Stomach (tissue), 4 donors: ENCODE data around the gene FANK1.
"Not testable (repeated sequence)": the region's sequence is repeated elsewhere in the genome, so short reads cannot be mapped to it uniquely, and the experiment has no call there.

ENCODE experiments used
- CTCF ChIP-seq, 7 experiments: fragments of 450-650 bp in 4 of 7; fragments of 200-600 bp in 3 of 7; sonication (generic) in 3 of 7; IDR thresholded peaks; one replicate each; pipeline ENCODE4 v1.5.1; 2016 to 2019; ENCODE audit warnings: antibody characterized with exemption in 7 of 7, control low read depth in 2 of 7, mild to moderate bottlenecking in 1 of 7
- EP300 ChIP-seq: sonication (generic); formaldehyde crosslinking; IDR thresholded peaks from one replicate; pipeline ENCODE4 v1.6.1; 2017; ENCODE audit warnings: antibody characterized with exemption
- POLR2A ChIP-seq, 4 donors: fragments of 450-650 bp; IDR thresholded peaks; one replicate each; pipeline ENCODE4 v1.6.1; 2016; ENCODE audit warnings: antibody characterized with exemption in 4 of 4, control low read depth in 2 of 4, mild to moderate bottlenecking in 1 of 4, moderate library complexity in 1 of 4
- POLR2AphosphoS5 ChIP-seq, 3 donors: sonication (generic); formaldehyde crosslinking; IDR thresholded peaks; one replicate each; pipeline ENCODE4 v1.6.1; 2016; ENCODE audit warnings: antibody characterized with exemption in 3 of 3

DNA sequence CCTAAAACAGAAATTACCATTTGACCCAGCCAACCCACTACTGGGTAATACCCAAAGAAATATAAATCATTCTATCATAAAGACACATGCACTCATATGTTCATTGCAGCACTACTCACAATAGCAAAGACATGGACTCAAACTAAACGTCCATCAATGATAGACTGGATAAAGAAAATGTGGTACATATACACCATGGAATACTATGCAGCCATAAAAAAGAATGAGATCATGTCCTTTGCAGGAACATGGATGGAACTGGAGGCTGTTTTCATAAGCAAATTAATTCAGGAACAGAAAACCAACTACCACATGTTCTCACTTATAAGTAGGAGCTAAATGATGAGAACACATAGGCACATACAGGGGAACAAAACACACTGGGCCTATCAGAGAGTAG lies 151.4 kb downstream of the FANK1 start:
- TF ChIP-seq EP300; CTCF (IDR thresholded peaks at IDR 0.05); POLR2A (IDR thresholded peaks at IDR 0.05); POLR2AphosphoS5 (IDR thresholded peaks at IDR 0.05): not testable (repeated sequence)
